GM18868 (cell line): ENCODE results near the gene SLC45A1.
"Not testable (repeated sequence)": the region's sequence is repeated elsewhere in the genome, so short reads cannot be mapped to it uniquely, and the experiment has no call there.

ENCODE experiments used
- ATAC-seq: cut with Tn5 transposase; IDR thresholded peaks from one replicate; pipeline ENCODE4 v1.9.1; 2021; ENCODE audit warnings: mild to moderate bottlenecking, moderate library complexity; ENCODE audit not compliant: unreplicated experiment

Gene SLC45A1

GRCh38 chr1:8365661-8366362 lies 47.9 kb downstream of the SLC45A1 start:
- no peak for ATAC-seq

- ATAC-seq = no peak
Measured at GRCh38 chr1:8367571-8368194, 49.8 kb downstream of the SLC45A1 start.

GRCh38 chr1:8368956-8369639 lies 51.2 kb downstream of the SLC45A1 start:
- no peak for ATAC-seq

GRCh38 chr1:8370046-8370881 lies 52.4 kb downstream of the SLC45A1 start:
- ATAC-seq = no peak

GRCh38 chr1:8370905-8371315 lies 53.0 kb downstream of the SLC45A1 start:
- ATAC-seq = no peak

GRCh38 chr1:8371372-8371991 lies 53.6 kb downstream of the SLC45A1 start:
- ATAC-seq = no peak

- no peak for ATAC-seq
Measured at GRCh38 chr1:8373125-8373524, 55.2 kb downstream of the SLC45A1 start.

GRCh38 chr1:8373581-8374241 lies 55.8 kb downstream of the SLC45A1 start:
- ATAC-seq = no peak

- no peak for ATAC-seq
Measured at GRCh38 chr1:8374356-8374755, 56.4 kb downstream of the SLC45A1 start.

GRCh38 chr1:8374812-8375211 lies 56.9 kb downstream of the SLC45A1 start:
- no peak for ATAC-seq

- ATAC-seq = no peak
Measured at GRCh38 chr1:8376358-8376840, 58.5 kb downstream of the SLC45A1 start.

GRCh38 chr1:8377271-8377981 lies 59.5 kb downstream of the SLC45A1 start:
- no peak for ATAC-seq

GRCh38 chr1:8378178-8378577 lies 60.3 kb downstream of the SLC45A1 start:
- no peak for ATAC-seq

GRCh38 chr1:8378981-8379470 lies 61.1 kb downstream of the SLC45A1 start:
- ATAC-seq = no peak

- ATAC-seq = no peak
Measured at GRCh38 chr1:8379513-8380186, 61.7 kb downstream of the SLC45A1 start.

GRCh38 chr1:8380310-8380709 lies 62.4 kb downstream of the SLC45A1 start:
- not testable (repeated sequence) for ATAC-seq

GRCh38 chr1:8381618-8382017 lies 63.7 kb downstream of the SLC45A1 start:
- ATAC-seq = no peak

GRCh38 chr1:8382051-8382505 lies 64.2 kb downstream of the SLC45A1 start:
- no peak for ATAC-seq
